HCT116 (cell line): ENCODE measurements around the gene DNMT3A.

Experiments used
- EZH2 ChIP-seq: fragments of 200-600 bp; sonication (generic); IDR thresholded peaks from 2 replicates; pipeline ENCODE4 v1.6.1; 2017; ENCODE audit warnings: antibody characterized with exemption, mixed run types
- EZH2phosphoT487 ChIP-seq: fragments of 200-600 bp; IDR thresholded peaks from 2 replicates; pipeline ENCODE4 v1.6.1; 2018; ENCODE audit warnings: antibody characterized with exemption, borderline replicate concordance
- POLR2A ChIP-seq: IDR thresholded peaks from 2 replicates; pipeline ENCODE4 v1.7.0; 2011; ENCODE audit warnings: borderline replicate concordance; ENCODE audit not compliant: insufficient read depth, insufficient read length; ENCODE audit errors: extremely low read depth
- POLR2AphosphoS5 ChIP-seq: IDR thresholded peaks from 2 replicates; pipeline ENCODE4 v1.6.1; 2011; ENCODE audit warnings: mild to moderate bottlenecking, low read depth, low read length, moderate library complexity
- RAD21 ChIP-seq: IDR thresholded peaks from 2 replicates; pipeline ENCODE4 v1.6.1; 2012; ENCODE audit warnings: low read depth, mild to moderate bottlenecking
- REST ChIP-seq: IDR thresholded peaks from 2 replicates; pipeline ENCODE4 v1.6.1; 2012; ENCODE audit warnings: low read depth
- SP1 ChIP-seq: IDR thresholded peaks from 2 replicates; pipeline ENCODE4 v1.6.1; 2012; ENCODE audit warnings: low read depth
- ZFX ChIP-seq: fragments of 450-650 bp; IDR thresholded peaks from 2 replicates; pipeline ENCODE4 v1.6.1; 2017
- ZNF274 ChIP-seq: fragments of 200-500 bp; sonication (Bioruptor generic); IDR thresholded peaks from 2 replicates; pipeline ENCODE4 v1.6.1; 2014; ENCODE audit warnings: mild to moderate bottlenecking, low read depth, low read length, inconsistent platforms
- TF ChIP-seq, protein P1 (sequence below), 3 experiments: fragments of 200-600 bp in 1 of 3; sonication (generic) in 1 of 3; IDR thresholded peaks in 2 of 3; conservative IDR thresholded peaks in 1 of 3; 2 replicates each; pipeline ENCODE4 v1.5.1; 2012 to 2017; ENCODE audit warnings: low read depth in 2 of 3, low read length in 2 of 3, antibody characterized with exemption in 1 of 3, borderline replicate concordance in 1 of 3, control low read depth in 1 of 3, mild to moderate bottlenecking in 1 of 3, mixed read lengths in 1 of 3, mixed run types in 1 of 3, moderate library complexity in 1 of 3; ENCODE audit not compliant: insufficient read depth in 1 of 3

- no peak for TF ChIP-seq EZH2
- TF ChIP-seq EZH2phosphoT487: no peak
- no peak for TF ChIP-seq POLR2AphosphoS5
- no peak for TF ChIP-seq POLR2A
- TF ChIP-seq, protein P1, sequence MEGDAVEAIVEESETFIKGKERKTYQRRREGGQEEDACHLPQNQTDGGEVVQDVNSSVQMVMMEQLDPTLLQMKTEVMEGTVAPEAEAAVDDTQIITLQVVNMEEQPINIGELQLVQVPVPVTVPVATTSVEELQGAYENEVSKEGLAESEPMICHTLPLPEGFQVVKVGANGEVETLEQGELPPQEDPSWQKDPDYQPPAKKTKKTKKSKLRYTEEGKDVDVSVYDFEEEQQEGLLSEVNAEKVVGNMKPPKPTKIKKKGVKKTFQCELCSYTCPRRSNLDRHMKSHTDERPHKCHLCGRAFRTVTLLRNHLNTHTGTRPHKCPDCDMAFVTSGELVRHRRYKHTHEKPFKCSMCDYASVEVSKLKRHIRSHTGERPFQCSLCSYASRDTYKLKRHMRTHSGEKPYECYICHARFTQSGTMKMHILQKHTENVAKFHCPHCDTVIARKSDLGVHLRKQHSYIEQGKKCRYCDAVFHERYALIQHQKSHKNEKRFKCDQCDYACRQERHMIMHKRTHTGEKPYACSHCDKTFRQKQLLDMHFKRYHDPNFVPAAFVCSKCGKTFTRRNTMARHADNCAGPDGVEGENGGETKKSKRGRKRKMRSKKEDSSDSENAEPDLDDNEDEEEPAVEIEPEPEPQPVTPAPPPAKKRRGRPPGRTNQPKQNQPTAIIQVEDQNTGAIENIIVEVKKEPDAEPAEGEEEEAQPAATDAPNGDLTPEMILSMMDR (IDR thresholded peaks at IDR 0.05 in 2 of 3, conservative IDR thresholded peaks at IDR 0.05 in 1 of 3; ENCODE audit: borderline replicate concordance in 1 of 3, insufficient read depth in 1 of 3, low read depth in 2 of 3, low read length in 2 of 3): peak in 2 of 3 experiments; percentile 53 to 69; a peak in 4 of 6 replicates
- no peak for TF ChIP-seq ZNF274
- TF ChIP-seq RAD21: 0 out of 2 replicates have a peak, but pooled peaks have one; percentile 7
- TF ChIP-seq SP1: no peak
- no peak for TF ChIP-seq REST
- TF ChIP-seq ZFX: no peak
These were observed 64.9 kb downstream of the DNMT3A start for GRCh38 chr2:25276569-25277465.
